GM19193 (cell line): ENCODE data around the gene TRIM39.
A peak's percentile ranks its signal among the peaks of the same experiment; 100 is the strongest.

Experiments used
- POLR2A ChIP-seq: IDR thresholded peaks from 4 replicates; pipeline ENCODE4 v1.6.1; 2011; ENCODE audit not compliant: insufficient read depth, insufficient read length; ENCODE audit errors: extremely low read depth

TRIM39 gene

GRCh38 chr6:30344868-30345671 is 18.3 kb downstream of the TRIM39 start, which contains the start of gene RPP21:
Gene RPP21, plus strand, starts transcription at chr6:30345156. Its CDS starts 16 bp downstream, at chr6:30345172.
- TF ChIP-seq POLR2A, result peak; percentile 95

- TF ChIP-seq POLR2A, result no peak
Measured at GRCh38 chr6:30345852-30346251, 19.1 kb downstream of the TRIM39 start.

GRCh38 chr6:30348957-30349356 is 22.2 kb downstream of the TRIM39 start:
- TF ChIP-seq POLR2A, result no peak

GRCh38 chr6:30349421-30350177 is 22.9 kb downstream of the TRIM39 start:
- no peak for TF ChIP-seq POLR2A

- no peak for TF ChIP-seq POLR2A
Measured at GRCh38 chr6:30350524-30350923, 23.8 kb downstream of the TRIM39 start.

GRCh38 chr6:30352550-30352949 is 25.8 kb downstream of the TRIM39 start:
- no peak for TF ChIP-seq POLR2A

- no peak for TF ChIP-seq POLR2A
Measured at GRCh38 chr6:30355281-30355680, 28.6 kb downstream of the TRIM39 start.

GRCh38 chr6:30356536-30356935 is 29.8 kb downstream of the TRIM39 start:
- TF ChIP-seq POLR2A, result no peak

- TF ChIP-seq POLR2A, result no peak
Measured at GRCh38 chr6:30357678-30358540, 31.2 kb downstream of the TRIM39 start.

- no peak for TF ChIP-seq POLR2A
Measured at GRCh38 chr6:30359276-30359675, 32.5 kb downstream of the TRIM39 start.

GRCh38 chr6:30360139-30360538 is 33.4 kb downstream of the TRIM39 start:
- TF ChIP-seq POLR2A, result no peak

GRCh38 chr6:30361661-30362060 is 34.9 kb downstream of the TRIM39 start:
- no peak for TF ChIP-seq POLR2A

GRCh38 chr6:30363459-30363858 is 36.7 kb downstream of the TRIM39 start:
- TF ChIP-seq POLR2A, result no peak

GRCh38 chr6:30364591-30364990 is 37.9 kb downstream of the TRIM39 start:
- no peak for TF ChIP-seq POLR2A

GRCh38 chr6:30378290-30378937 is 51.7 kb downstream of the TRIM39 start:
- no peak for TF ChIP-seq POLR2A

GRCh38 chr6:30380464-30380863 is 53.7 kb downstream of the TRIM39 start:
- TF ChIP-seq POLR2A, result no peak
